ENCODE data around the gene ACSF3. TPM values are rescaled to one million over a fixed set of nuclear protein-coding genes. Genes with fewer than 3 reads are reported as not detected.

ACSF3 gene
- total RNA-seq, 3 donors from 2014 or later (not counting 1 experiment from before 2014, with no cell fraction given), result 45.0 to 71.4 (median 51.6) TPM

DNA sequence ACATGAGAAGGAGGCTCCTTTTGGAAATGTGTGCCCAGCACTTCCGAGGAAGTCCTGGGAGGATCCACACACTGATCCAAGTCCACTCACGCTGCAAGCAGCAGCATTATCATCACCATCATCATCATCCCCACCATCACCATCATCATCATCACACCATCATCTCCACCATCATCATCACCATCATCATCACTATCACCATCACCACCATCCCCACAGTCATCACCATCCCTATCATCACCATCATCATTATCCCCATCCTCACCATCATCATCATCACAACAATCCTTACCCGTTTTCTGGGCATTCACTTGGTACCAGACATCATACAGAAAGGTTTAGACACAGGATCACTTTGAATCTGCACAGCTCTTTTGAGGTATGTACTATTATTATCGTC, 47.8 kb upstream of the ACSF3 start:
- Histone ChIP-seq H3K27me3 (ENCODE audit: control insufficient read depth, insufficient read depth, low read length) (no peaks in the 10 kb centered on the region), H3K4me1 (ENCODE audit: control insufficient read depth, insufficient read depth, low read length) (no peaks in the 10 kb centered on the region), H3K4me3 (ENCODE audit: low read length) (no peak overlapping the region), H3K36me3 (ENCODE audit: control insufficient read depth, insufficient read depth, low read length) (no peaks in the 10 kb centered on the region), H3K9me3 (ENCODE audit: control insufficient read depth, insufficient read depth, low read length) (no peaks in the 10 kb centered on the region), H3K27ac (ENCODE audit: low read length) (no peak overlapping the region)
- no peak for DNase-seq
- TF ChIP-seq, protein P1, sequence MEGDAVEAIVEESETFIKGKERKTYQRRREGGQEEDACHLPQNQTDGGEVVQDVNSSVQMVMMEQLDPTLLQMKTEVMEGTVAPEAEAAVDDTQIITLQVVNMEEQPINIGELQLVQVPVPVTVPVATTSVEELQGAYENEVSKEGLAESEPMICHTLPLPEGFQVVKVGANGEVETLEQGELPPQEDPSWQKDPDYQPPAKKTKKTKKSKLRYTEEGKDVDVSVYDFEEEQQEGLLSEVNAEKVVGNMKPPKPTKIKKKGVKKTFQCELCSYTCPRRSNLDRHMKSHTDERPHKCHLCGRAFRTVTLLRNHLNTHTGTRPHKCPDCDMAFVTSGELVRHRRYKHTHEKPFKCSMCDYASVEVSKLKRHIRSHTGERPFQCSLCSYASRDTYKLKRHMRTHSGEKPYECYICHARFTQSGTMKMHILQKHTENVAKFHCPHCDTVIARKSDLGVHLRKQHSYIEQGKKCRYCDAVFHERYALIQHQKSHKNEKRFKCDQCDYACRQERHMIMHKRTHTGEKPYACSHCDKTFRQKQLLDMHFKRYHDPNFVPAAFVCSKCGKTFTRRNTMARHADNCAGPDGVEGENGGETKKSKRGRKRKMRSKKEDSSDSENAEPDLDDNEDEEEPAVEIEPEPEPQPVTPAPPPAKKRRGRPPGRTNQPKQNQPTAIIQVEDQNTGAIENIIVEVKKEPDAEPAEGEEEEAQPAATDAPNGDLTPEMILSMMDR (IDR thresholded peaks at IDR 0.05), result no peak
- Mint-ChIP-seq H3K4me3 (no peak overlapping the region), H3K4me1 (peaks cover 0 to 4% of the 10 kb centered on the region in 2 donors), H3K36me3 (no peaks in the 10 kb centered on the region), H3K9me3 (peaks cover 2 to 3% of the 10 kb centered on the region in 2 donors), H3K27ac (peak overlapping the region in 1 of 2 donors; percentile 5), H3K27me3 (ENCODE audit: low read depth in 2 of 2) (peaks cover 3 to 8% of the 10 kb centered on the region in 2 donors)
- no peak for ATAC-seq
- 77% methylated on average over 3 of the region's 4 CpGs for WGBS (ENCODE audit: insufficient coverage)
- intact Hi-C loops (cut with micrococcal nuclease), result no loop called here

GRCh38 chr16:89046491-89046890, 47.2 kb upstream of the ACSF3 start:
- Histone ChIP-seq H3K36me3 (ENCODE audit: control insufficient read depth, insufficient read depth, low read length) (no peaks in the 10 kb centered on the region), H3K4me3 (ENCODE audit: low read length) (no peak overlapping the region), H3K9me3 (ENCODE audit: control insufficient read depth, insufficient read depth, low read length) (no peaks in the 10 kb centered on the region), H3K27ac (ENCODE audit: low read length) (no peak overlapping the region), H3K4me1 (ENCODE audit: control insufficient read depth, insufficient read depth, low read length) (no peaks in the 10 kb centered on the region), H3K27me3 (ENCODE audit: control insufficient read depth, insufficient read depth, low read length) (no peaks in the 10 kb centered on the region)
- no peak for ATAC-seq
- peaks cover 2 to 3% of the 10 kb centered on the region in 2 donors for H3K9me3 Mint-ChIP-seq
- H3K36me3 Mint-ChIP-seq, result no peaks in the 10 kb centered on the region
- peaks cover 3 to 8% of the 10 kb centered on the region in 2 donors for H3K27me3 Mint-ChIP-seq (ENCODE audit: low read depth in 2 of 2)
- TF ChIP-seq, protein P1 (IDR thresholded peaks at IDR 0.05), result no peak
- 91% methylated on average over 4 of the region's 4 CpGs for WGBS (ENCODE audit: insufficient coverage)
- intact Hi-C loops (cut with micrococcal nuclease), result no loop called here
- DNase-seq, result no peak
- H3K4me1 Mint-ChIP-seq, result peaks cover 0 to 4% of the 10 kb centered on the region in 2 donors
- H3K4me3 Mint-ChIP-seq, result no peak overlapping the region
- peak overlapping the region in 1 of 2 donors; percentile 5 for H3K27ac Mint-ChIP-seq

GRCh38 chr16:89047331-89048089, 46.1 kb upstream of the ACSF3 start:
- DNase-seq (no peak), ATAC-seq (no peak)
- Histone ChIP-seq H3K4me3 (ENCODE audit: low read length) (no peak overlapping the region), H3K27ac (ENCODE audit: low read length) (no peak overlapping the region), H3K36me3 (ENCODE audit: control insufficient read depth, insufficient read depth, low read length) (no peaks in the 10 kb centered on the region), H3K27me3 (ENCODE audit: control insufficient read depth, insufficient read depth, low read length) (no peaks in the 10 kb centered on the region), H3K9me3 (ENCODE audit: control insufficient read depth, insufficient read depth, low read length) (no peaks in the 10 kb centered on the region), H3K4me1 (ENCODE audit: control insufficient read depth, insufficient read depth, low read length) (no peaks in the 10 kb centered on the region)
- TF ChIP-seq, protein P1 (IDR thresholded peaks at IDR 0.05), result no peak
- Mint-ChIP-seq H3K36me3 (no peaks in the 10 kb centered on the region), H3K9me3 (peaks cover 2 to 3% of the 10 kb centered on the region in 2 donors), H3K27ac (no peak overlapping the region), H3K4me3 (no peak overlapping the region), H3K27me3 (ENCODE audit: low read depth in 2 of 2) (peaks cover 3 to 8% of the 10 kb centered on the region in 2 donors), H3K4me1 (peaks cover 0 to 4% of the 10 kb centered on the region in 2 donors)
- WGBS (ENCODE audit: insufficient coverage), result 84% methylated on average over 27 of the region's 27 CpGs
- intact Hi-C loops (cut with micrococcal nuclease), result no loop called here

Measured in natural killer cell (primary cell).